ENCODE measurements around the gene EIF3L. TPM values are rescaled to one million over a fixed set of nuclear protein-coding genes. Genes with fewer than 3 reads are reported as not detected.
A peak's percentile ranks its signal among the peaks of the same experiment; 100 is the strongest.

EIF3L gene
- total RNA-seq, 6 donors from 2014 or later, result 130 to 418 (median 248) TPM

GRCh38 chr22:37906364-37907008 is 57.3 kb downstream of the EIF3L start:
- DNase-seq (peak in 1 of 2 donors; percentile 88), ATAC-seq (ENCODE audit: low FRiP score in 2 of 2) (no peak)
- 4% methylated on average over 5 of the region's 75 CpGs; no CpG with 5 or more reads in 1 of the 2 donors for WGBS, 2 donors

GRCh38 chr22:37907036-37907954 is 58.1 kb downstream of the EIF3L start:
- H3K4me3 ChIP-seq, result peak overlapping the region; percentile 23 to 92 (median 79)
- peak overlapping the region; percentile 82 to 96 (median 84) for H3K27ac ChIP-seq
- H3K36me3 ChIP-seq, result peaks cover 0 to 5% (median 4%) of the 10 kb centered on the region in 4 donors
- peaks cover 20 to 46% (median 26%) of the 10 kb centered on the region in 4 donors for H3K4me1 ChIP-seq
- 37 to 43% methylated on average over 9 to 19 of the region's 19 CpGs for WGBS, 2 donors
- H3K9me3 ChIP-seq, result no peaks in the 10 kb centered on the region
- TF ChIP-seq POLR2A (IDR thresholded peaks at IDR 0.05) (no peak), POLR2AphosphoS5 (IDR thresholded peaks at IDR 0.05) (no peak), EP300 (IDR thresholded peaks at IDR 0.05) (no peak)
- TF ChIP-seq, protein P1, sequence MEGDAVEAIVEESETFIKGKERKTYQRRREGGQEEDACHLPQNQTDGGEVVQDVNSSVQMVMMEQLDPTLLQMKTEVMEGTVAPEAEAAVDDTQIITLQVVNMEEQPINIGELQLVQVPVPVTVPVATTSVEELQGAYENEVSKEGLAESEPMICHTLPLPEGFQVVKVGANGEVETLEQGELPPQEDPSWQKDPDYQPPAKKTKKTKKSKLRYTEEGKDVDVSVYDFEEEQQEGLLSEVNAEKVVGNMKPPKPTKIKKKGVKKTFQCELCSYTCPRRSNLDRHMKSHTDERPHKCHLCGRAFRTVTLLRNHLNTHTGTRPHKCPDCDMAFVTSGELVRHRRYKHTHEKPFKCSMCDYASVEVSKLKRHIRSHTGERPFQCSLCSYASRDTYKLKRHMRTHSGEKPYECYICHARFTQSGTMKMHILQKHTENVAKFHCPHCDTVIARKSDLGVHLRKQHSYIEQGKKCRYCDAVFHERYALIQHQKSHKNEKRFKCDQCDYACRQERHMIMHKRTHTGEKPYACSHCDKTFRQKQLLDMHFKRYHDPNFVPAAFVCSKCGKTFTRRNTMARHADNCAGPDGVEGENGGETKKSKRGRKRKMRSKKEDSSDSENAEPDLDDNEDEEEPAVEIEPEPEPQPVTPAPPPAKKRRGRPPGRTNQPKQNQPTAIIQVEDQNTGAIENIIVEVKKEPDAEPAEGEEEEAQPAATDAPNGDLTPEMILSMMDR (IDR thresholded peaks at IDR 0.05), result no peak
- ATAC-seq (ENCODE audit: low FRiP score in 2 of 2), result no peak
- H3K27me3 ChIP-seq, result no peaks in the 10 kb centered on the region
- no peak for DNase-seq

More at GRCh38 chr22:37906364-37907008, 57.3 kb downstream of the EIF3L start:
- TF ChIP-seq, protein P1 (IDR thresholded peaks at IDR 0.05), result no peak
- no peak for TF ChIP-seq POLR2A (IDR thresholded peaks at IDR 0.05)
- no peak for TF ChIP-seq POLR2AphosphoS5 (IDR thresholded peaks at IDR 0.05)
- H3K4me1 ChIP-seq, result peaks cover 16 to 39% (median 28%) of the 10 kb centered on the region in 4 donors
- peak overlapping the region; percentile 23 to 92 (median 79) for H3K4me3 ChIP-seq
- no peaks in the 10 kb centered on the region for H3K36me3 ChIP-seq
- H3K27me3 ChIP-seq, result no peaks in the 10 kb centered on the region
- H3K27ac ChIP-seq, result peak overlapping the region; percentile 82 to 96 (median 84)
- H3K9me3 ChIP-seq, result no peaks in the 10 kb centered on the region

- 87 to 93% methylated on average over 3 to 7 of the region's 7 CpGs for WGBS, 2 donors
- DNase-seq (no peak), ATAC-seq (ENCODE audit: low FRiP score in 2 of 2) (no peak)
- Histone ChIP-seq H3K36me3 (peaks cover 0 to 15% (median 12%) of the 10 kb centered on the region in 4 donors), H3K27ac (peak overlapping the region in 1 of 4 donors; percentile 54), H3K9me3 (no peaks in the 10 kb centered on the region), H3K27me3 (no peaks in the 10 kb centered on the region), H3K4me3 (no peak overlapping the region), H3K4me1 (peaks cover 20 to 63% (median 30%) of the 10 kb centered on the region in 4 donors)
- TF ChIP-seq, protein P1 (IDR thresholded peaks at IDR 0.05), result no peak
- TF ChIP-seq POLR2AphosphoS5 (IDR thresholded peaks at IDR 0.05) (no peak), POLR2A (IDR thresholded peaks at IDR 0.05) (no peak), EP300 (IDR thresholded peaks at IDR 0.05) (no peak)
Measured at GRCh38 chr22:37909766-37910165, 60.5 kb downstream of the EIF3L start.

DNA sequence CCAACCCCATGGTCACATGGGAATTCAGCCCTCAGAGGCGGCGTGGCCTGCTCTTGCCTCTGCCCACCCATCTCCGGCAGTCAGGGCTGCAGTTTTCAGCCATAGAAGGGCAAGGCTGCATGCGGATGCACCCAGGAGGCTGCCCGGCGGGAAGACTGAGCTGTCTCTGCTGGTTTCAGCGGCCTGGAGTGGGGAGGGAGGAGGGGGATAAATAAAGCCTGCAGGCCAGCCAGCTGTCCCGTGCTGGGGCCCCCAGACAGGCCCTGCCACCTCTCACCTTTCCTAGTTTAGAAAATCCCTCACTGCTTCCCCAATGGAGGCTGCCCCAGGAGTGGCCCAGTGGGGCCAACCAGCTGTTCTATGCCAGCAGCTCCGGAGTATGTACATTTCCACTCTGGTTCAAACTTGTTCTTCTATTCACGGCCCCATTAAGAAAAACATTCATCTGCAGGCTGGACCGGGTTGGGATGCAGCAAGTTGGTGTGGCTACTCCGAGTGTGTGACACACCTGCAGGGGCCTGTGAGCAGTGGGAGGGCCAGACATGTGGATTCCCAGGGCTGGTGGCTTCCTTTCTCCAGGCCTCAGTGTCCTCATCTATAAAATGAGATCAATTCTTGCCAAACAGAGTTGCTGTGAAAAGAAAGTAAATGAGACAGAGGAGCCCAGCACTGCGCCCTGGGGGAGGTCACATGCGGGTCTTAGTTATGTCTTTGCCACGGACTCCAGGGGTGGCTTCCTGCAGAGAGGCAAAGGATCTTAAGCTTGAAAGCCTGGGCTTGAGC is 61.9 kb downstream of the EIF3L start:
- no peak for TF ChIP-seq POLR2AphosphoS5 (IDR thresholded peaks at IDR 0.05)
- no peak for TF ChIP-seq EP300 (IDR thresholded peaks at IDR 0.05)
- TF ChIP-seq, protein P1 (IDR thresholded peaks at IDR 0.05), result no peak
- TF ChIP-seq POLR2A (IDR thresholded peaks at IDR 0.05), result no peak
- no peak for DNase-seq
- no peak overlapping the region for H3K4me3 ChIP-seq
- peaks cover 10 to 53% (median 20%) of the 10 kb centered on the region in 4 donors for H3K4me1 ChIP-seq
- no peak for ATAC-seq (ENCODE audit: low FRiP score in 2 of 2)
- 76 to 88% methylated on average over 10 to 15 of the region's 15 CpGs for WGBS, 2 donors
- H3K27ac ChIP-seq, result peak overlapping the region in 2 of 4 donors; percentile 24 to 54
- H3K9me3 ChIP-seq, result no peaks in the 10 kb centered on the region
- H3K27me3 ChIP-seq, result no peaks in the 10 kb centered on the region
- H3K36me3 ChIP-seq, result peaks cover 0 to 25% (median 19%) of the 10 kb centered on the region in 4 donors
